Activated CD4-positive, alpha-beta T cell treated with anti-CD3 and anti-CD28 coated beads, Interleukin-2, amount 50 U/mL, for 24 hours (primary cell): ENCODE data around the gene RPRD2.
A peak's percentile ranks its signal among the peaks of the same experiment; 100 is the strongest.
"Not testable (repeated sequence)": the region's sequence is repeated elsewhere in the genome, so short reads cannot be mapped to it uniquely, and the experiment has no call there.

Experiments
- DNase-seq, 2 donors: peaks; one replicate each; pipeline ENCODE4 v3.0.0-alpha.2; 2020; ENCODE audit warnings: low read depth in 1 of 2, low spot score in 1 of 2

Gene RPRD2

DNA sequence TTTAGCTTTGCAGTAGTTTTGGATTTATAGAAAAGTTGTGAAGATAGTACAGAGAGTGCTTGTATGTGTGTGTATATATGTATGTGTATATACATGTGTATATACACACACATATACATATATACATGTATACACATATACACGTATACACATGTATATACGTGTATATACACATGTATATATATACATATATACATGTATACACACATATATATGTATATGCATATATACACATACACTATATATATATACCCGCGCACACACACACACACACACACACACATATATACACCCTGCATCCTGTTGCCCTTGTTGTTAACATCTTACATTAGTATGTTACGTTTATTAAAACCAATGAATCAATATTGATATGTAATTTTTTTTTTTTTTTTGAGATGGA lies 24.3 kb downstream of the RPRD2 start:
- DNase-seq, result no peak

DNA sequence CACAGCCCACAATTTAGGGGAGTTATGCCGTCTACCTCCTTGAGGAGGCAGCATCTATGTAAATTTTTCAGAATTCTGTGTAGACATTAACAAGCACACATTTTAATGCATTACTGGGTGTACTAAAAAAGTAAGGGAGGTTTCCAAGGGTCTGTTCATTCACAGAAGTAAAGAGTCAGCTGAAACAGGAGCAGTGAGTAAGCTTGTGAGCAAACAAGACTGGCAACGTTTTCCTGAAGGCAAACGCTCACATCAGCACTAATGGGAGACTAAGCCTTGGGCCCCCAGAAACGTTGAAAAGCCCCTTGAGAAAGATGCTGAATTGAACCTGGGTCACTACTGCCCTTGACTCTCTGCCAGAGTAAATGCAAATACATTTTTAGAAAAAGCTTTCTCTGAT lies 25.7 kb downstream of the RPRD2 start:
- no peak for DNase-seq

DNA sequence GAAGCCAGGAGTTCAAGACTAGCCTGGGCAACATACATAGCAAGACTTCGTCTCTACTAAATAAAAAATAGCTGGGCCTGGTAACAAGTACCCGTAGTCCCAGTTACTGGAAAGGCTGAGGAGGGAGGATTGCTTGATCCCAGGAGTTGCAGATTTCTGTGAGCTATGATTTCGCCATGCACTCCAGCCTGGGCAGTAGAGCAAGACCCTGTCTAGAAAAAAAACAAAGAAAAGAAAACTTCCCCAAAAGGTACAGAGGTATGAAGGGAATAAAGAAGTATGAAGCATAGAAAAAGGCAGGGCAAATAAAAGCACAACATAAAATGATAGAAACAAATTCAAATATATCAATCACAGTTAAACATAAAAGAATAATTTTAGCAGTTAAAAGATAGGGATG lies 28.7 kb downstream of the RPRD2 start:
- DNase-seq, result no peak

DNA sequence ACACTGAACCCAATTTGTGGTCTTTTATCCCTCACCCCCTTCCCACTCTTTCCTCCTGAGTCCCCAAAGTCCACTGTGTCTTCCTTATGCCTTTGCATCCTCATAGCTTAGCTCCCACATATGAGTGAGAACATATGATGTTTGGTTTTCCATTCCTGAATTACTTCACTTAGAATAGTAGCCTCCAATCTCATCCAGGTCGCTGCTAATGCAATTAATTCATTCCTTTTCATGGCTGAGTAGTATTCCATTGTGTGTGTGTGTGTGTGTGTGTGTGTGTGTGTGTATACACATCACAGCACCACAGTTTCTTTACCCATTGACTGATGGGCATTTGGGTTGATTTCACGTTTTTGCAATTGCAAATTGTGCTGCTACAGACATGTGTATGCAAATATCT lies 31.2 kb downstream of the RPRD2 start:
- DNase-seq, result not testable (repeated sequence)

DNA sequence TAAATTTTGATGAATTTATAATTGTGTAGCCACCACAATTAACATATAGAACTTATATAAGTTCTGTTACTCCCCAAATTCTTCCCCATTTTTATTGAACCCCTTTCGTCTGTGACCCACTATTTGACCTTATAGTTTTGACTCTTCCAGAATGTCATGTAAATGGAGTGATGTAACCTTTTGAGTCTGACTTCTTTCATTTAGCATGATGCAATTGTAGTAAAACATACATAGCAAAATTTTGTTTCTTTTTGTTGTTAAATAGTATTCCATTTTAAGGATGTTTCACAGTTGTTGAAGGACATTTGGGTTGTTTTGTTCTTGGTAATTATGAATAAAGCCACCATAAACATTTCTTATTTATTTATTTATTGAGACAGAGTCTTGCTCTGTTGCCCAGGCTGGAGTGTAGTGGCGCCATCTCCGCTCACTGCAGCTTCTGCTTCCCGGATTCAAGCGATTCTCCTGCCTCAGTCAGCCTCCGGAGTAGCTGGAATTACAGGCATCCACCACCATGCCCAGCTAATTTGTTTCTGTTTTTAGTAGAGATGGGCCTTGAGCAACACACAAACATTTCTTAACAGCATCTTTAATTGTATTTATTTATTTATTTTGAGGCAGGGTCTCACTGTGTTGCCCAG lies 33.6 kb downstream of the RPRD2 start:
- no peak for DNase-seq

DNA sequence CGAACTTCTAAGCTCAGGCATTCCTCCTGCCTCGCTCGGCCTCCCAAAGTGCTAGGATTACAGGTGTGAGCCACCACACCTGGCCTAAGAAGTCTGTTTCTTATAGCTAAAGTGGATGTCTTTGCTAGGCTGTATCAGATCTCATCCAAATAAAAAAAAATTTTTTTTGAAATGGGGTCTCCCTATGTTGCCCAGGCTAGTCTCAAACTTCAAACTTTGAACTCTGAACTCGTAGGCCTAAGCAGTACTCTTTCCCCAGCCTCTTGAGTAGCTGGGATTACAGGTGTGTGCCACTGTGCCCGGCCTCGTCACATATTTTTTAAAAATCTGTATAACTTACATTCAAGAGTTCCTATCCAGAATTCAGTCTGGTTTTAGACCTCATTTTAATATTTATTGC lies 40.5 kb downstream of the RPRD2 start:
- DNase-seq, result no peak

DNA sequence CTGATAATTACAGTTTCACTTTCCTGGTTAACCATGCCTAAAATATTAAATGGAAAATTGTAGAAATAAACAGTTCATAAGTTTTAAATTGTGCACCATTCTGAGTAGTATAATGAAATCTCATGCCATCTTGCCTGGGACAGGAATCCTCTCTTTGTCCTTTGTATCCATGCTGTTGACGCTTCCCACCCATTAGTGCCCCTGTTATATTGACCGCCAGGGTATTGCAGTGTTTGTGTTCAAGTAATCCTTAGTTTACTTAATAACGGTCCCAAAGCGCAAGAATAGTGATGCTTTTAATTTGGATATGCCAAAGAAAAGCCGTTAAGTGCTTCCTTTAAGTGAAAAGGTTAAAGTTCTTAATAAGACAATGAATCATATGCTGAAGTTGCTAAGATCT lies 41.7 kb downstream of the RPRD2 start:
- DNase-seq, result no peak

DNA sequence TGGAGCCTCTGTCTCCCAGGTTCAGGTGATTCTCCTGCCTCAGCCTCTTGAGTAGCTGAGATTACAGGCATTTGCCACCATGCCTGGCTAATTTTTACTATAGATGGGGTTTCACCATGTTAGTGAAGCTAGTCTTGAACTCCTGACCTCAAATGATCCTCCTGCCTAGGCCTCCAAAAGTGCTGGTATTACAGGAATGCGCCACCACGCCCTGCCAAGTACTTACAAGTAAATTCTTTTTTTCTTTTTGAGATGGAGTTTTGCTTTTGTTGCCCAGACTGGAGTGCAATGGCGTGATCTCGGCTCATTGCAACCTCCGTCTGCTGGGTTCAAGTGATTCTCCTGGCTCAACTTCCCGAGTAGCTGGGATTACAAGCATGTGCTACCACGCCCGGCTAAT lies 42.5 kb downstream of the RPRD2 start:
- DNase-seq, result no peak

DNA sequence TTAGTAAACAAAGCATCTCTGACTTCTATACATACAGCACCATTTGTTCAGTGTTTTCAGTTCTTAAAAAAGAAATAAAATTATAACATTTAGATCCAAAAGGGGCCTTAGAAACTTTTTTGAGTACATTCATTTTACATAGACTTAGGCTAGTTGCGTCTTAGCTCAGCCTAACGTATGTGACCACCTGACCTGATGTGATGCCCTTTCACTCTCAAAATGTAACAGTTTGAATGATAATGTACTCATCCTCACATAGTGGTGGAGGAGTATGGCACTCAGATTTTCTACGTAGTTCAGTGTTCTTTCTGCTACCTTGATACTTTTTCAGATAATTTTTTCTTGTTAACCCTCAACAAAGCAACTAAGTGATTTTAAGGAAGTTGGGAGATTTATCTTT lies 43.4 kb downstream of the RPRD2 start:
- DNase-seq, result no peak

DNA sequence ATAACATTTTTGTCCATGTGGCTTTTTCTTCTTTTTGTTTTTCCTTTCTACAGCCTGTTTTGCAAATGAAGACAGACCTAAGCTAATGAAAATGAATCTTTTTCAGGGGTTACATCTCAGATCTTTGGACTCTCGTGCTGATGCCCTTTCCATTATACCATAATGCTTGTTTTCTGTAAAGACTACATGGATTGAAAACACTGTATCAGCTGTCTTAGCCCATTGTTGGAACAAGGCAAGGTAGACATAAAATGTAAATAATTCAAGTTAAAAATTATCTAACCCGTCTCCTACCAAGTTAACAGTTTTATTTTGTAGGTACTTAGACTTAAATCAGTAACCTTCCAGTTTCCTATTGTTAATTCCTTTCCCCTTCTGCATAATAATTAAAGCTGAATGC lies 44.9 kb downstream of the RPRD2 start:
- DNase-seq, result no peak

DNA sequence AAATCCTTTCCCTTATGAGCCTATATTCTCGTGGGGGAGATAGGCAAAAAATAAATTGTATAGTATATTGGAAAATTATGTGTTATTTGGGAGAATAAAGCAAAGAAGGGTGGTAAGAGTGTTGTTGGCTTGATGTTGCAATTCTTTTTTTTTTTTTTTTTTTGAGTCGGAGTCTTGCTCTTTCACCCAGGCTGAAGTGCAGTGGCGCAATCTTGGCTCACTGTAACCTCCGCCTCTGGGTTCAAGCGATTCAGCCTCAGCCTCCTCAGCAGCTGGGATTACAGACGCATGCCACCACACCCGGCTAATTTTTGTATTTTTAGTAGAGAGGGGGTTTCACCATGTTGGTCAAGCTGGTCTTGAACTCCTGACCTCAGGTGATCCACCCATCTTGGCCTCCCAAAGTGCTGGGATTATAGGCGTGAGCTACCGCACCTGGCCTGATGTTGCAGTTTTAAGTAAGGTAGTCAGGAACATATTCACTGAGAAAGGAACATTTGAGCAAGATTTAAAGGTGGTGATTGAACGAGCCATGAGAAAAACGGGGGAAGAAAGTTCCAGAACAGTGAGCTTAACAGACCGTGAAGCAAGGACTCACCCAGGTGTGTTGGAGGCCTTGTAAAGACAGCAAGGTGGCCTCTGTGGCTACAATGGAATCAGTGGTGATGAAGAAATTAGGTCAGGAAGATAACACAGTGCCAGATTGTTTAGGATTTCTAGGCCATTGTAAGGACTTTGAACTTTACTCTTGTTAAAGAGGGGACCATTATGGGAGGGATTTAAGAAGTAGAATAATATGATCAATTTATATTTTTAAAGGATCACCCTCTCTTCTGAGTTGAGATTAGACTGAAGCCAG lies 45.8 kb downstream of the RPRD2 start:
- DNase-seq, result no peak

DNA sequence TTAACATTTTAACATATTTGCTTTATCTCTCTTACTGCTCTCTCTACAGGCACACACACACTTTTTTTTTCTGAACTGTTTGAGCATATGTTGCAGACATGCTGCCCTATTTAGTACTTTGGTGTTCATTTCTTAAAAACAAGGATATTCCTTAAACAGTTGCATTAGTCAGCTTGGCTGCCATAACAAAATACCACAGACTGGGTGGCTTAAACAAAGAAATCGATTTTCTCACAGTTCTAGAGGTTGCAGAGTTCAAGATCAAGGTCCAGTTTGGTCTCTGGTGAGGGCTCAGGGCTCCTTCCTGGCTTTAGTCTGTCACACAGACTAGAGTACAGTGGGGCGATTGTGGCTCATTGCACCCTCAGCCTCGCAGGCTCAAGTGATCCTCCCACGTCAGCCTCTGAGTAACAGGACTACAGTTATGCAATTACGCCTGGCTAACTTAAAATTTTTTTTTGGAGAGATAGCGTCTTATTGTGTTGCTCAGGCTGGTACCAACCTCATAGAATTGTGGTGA lies 46.7 kb downstream of the RPRD2 start:
- DNase-seq, result no peak

DNA sequence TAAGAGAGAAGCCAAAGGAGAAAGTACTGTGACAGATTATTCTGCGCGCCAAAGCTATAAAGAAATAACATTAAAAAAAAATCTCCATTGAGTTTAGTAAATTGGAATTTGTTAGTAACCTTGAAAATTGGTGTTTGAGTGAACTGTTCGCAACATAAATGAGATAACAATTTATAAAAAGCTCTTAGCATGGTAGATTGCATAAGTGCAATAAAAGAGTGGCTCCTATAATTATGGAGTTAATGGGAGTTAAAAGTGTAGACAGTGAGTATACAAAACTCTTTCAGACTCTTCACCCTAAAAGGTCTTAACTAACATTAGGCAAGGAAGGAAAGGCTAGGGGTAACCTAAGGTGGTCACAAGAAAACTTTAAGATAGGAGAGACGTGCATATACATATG lies 50.6 kb downstream of the RPRD2 start:
- DNase-seq, result no peak

DNA sequence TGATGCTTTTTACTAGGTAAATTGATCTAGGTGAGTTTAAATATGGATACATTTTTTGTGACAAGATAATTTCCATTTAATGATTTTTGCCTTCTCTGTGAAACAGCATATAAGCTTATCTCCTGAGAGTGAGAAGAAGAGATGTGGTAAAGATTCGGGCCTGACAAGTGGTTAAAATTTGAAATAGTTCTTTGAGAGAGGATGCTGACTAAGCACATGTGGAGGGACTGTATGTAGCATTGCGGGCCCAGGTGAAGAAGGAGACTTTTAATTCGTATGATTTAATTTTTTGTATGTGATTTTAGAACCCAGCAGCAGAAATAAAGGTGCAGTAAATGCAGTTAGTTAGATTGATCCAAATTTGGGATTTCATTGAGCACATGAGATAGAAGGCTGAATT lies 51.9 kb downstream of the RPRD2 start:
- no peak for DNase-seq

DNA sequence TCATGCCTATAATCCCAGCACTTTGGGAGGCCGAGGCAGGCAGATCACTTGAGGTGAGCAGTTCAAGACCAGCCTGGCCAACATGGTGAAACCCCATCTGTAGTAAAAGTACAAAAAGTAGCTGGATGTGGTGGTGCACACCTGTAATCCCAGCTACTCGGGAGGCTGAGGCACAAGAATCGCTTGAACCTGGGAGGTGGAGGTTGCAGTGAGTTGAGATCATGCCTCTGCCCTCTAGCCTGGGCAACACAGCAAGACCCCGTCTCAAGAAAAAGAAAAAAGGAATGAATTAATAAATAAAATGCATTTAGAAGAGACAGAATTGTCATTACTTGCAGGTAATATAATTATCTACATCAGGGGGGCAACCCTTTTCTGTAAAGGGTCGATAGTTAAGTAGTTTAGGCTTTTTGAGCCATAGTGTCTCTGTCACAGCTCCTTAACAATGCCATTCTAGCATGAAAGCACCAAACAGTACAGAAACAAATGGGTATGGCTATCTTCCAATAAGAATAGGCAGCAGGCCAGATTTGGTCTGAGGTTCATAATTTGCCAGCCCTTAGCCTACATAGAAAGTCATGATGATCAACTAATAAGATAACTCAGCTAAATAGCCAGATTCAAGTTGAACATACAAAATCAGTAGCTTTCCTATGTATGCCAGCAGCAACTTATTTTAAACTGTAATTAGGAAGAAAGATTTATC lies 56.8 kb downstream of the RPRD2 start:
- no peak for DNase-seq

DNA sequence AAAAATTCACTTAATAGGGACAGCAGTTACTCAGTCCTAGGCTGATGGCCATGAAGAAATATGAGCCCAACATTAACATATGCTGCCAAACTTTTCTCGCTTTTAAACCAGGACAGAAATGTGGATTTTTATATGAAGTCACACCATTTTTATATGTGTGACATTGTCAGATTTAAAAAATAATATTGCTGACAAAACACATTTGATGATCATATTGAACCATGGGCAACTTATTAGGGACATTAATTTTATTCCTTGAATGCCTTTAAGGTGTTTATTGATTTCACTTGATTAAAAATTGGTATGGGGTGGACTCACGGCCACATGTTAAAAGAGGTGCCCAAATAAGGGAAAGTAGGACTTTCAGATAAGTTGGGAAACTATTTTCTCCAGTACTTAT lies 58.6 kb downstream of the RPRD2 start:
- DNase-seq, result no peak

DNA sequence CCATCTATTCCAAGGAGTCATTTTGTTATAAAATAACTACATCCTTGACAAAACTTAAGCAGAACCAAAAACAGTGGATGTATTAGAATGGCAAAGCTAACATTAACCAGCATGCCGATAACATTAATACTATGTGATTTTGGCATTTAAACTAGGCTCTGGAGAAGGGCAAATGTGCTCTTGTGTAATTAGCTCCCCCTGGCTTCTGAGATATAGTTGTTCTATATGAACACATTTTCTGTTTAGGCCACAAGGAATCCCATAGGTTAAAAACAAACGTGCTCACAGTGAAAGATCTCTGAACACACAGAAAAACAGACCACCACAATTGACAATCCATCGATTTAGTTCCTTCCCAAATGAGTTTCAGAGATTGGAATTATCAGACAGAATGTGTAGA lies 65.9 kb downstream of the RPRD2 start:
- no peak for DNase-seq

DNA sequence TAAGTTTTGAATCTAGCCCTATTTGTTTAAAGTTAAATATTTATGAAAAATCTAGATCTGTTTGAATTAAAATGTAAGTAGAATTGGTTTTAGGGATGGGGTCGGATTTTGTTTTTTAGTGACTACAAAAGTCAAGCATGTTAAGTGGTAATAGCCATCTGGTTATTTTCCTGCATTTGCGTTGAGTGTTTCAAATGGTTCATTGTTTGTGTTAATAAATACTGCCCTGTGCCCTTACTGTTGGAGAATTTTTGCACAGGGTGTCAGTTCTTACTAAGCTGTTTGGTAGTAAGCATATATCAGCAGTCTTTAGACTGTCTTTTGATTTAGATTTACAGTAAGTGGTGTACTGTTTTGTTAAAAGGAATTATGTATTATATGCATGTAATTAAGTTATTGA lies 77.2 kb downstream of the RPRD2 start:
- no peak for DNase-seq

DNA sequence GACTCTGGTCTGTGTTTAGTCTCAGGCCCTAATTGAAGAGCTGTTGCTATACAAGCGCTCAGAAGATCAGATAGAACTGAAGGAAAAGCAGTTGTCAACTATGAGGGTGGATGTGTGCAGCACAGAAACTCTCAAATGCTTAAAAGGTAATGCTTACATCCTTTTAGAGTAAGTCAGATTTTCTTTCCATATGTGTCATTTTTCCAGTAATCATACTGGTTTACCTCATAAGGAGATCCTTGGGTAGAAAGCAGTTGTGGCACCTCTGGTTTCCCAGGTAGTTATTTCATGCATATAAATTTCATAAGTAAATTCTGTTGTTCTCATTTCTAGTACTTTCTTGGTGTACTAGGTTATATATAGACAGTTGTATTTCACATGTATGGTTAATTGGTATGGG lies 80.3 kb downstream of the RPRD2 start:
- no peak for DNase-seq

DNA sequence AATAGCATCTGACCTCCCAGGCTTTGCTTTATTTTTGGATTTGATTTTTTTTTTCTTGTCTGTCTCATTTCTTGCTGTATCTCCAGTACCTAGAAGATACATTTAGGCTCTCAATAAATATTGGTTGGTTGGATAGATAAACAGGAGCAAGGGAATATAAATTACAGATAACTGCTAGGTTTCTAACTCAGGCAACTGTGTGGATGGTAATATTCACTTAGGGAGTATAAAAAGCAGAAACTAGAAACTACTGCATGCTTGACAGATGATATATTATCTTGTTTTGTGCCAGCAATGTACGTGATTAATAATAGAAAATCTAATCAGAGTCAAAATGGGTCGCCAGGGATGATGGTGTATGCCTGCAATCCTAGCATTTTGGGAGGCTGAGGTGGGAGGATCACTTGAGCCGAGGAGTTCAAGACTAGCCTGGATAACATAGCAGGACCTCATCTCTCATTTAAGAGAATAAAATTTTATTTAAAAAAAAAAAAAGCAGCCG lies 92.2 kb downstream of the RPRD2 start:
- no peak for DNase-seq

DNA sequence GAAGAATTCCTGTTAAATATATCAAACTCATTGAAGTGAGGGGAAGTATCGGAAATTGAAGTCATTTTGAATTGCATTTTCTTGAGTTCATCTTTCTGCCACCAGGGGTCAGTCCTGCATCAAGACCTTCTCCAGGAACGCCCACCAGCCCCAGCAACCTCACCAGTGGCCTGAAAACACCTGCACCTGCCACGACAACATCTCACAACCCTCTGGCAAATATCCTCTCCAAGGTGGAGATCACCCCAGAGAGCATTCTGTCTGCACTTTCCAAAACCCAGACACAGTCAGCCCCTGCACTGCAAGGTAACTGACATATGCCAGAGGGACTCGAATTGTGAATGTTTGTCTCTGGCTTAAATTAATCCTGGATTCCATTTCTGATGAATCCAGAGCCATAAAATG lies 100.5 kb downstream of the RPRD2 start:
- peak; percentile 49 to 73 for DNase-seq

DNA sequence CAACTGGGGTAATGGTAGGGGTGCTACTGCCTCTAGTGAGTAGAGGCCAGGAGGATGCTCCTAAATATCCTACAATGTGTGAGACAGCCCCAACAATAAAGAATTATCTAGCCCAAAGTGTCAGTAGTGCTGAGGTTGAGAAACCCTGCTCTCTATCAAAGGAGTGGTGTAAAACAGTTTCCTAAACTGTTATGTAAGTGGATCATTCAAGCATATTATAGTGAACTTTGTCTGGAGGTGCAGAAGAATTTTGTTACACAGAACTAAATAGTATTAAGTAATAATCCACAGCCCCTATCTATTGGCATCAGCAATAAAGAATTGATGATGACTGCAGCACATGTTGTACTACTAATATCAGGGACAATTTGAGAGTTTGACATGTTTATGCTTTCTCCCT lies 103.0 kb downstream of the RPRD2 start:
- no peak for DNase-seq
